ENCODE measurements around the gene SERP1. TPM values are rescaled to one million over a fixed set of nuclear protein-coding genes. Genes with fewer than 3 reads are reported as not detected.
A peak's percentile ranks its signal among the peaks of the same experiment; 100 is the strongest.

Gene SERP1
- total RNA-seq, 4 donors from 2014 or later: 96.9 to 341 (median 275) TPM

GRCh38 chr3:150547045-150547741 is 897 bp upstream of the SERP1 start:
- intact Hi-C loops (cut with DNase I; ENCODE audit: low total_unique reads): loop anchor here (5.0 kb wide), 1 partner anchor 215 kb away; the partner anchor contains the start of gene SIAH2
- 19 to 20% methylated on average over 7 of the region's 7 CpGs for WGBS, 2 donors (ENCODE audit: low coverage in 1 of 2)
- in situ Hi-C loops (cut with MboI; ENCODE audit: low pct_ligation_motif_present in 1 of 4, low pct_unique_long_range_greater_than_20kb in 1 of 4, low sequenced_read_pairs in 3 of 4): loop anchor here in 2 of 4 donors (25.0 kb wide), 2 partner anchors 165 to 315 kb away; partner anchors contain the start of gene ERICH6 (in 1 of the 2)
- H3K36me3 ChIP-seq: peaks cover 0 to 13% (median 1%) of the 10 kb centered on the region in 4 donors
- no peak for DNase-seq
- H3K27ac ChIP-seq: peak overlapping the region; percentile 96 to 100 (median 98)
- H3K9me3 ChIP-seq: no peaks in the 10 kb centered on the region
- H3K4me1 ChIP-seq: peaks cover 20 to 38% (median 27%) of the 10 kb centered on the region in 4 donors
- no peaks in the 10 kb centered on the region for H3K27me3 ChIP-seq
- TF ChIP-seq CTCF (IDR thresholded peaks at IDR 0.05) (no peak), POLR2A (IDR thresholded peaks at IDR 0.05) (no peak), EP300 (IDR thresholded peaks at IDR 0.05; ENCODE audit: low read depth) (no peak), POLR2AphosphoS5 (IDR thresholded peaks at IDR 0.05) (no peak)
- peak overlapping the region; percentile 57 to 91 (median 63) for H3K4me3 ChIP-seq

DNA sequence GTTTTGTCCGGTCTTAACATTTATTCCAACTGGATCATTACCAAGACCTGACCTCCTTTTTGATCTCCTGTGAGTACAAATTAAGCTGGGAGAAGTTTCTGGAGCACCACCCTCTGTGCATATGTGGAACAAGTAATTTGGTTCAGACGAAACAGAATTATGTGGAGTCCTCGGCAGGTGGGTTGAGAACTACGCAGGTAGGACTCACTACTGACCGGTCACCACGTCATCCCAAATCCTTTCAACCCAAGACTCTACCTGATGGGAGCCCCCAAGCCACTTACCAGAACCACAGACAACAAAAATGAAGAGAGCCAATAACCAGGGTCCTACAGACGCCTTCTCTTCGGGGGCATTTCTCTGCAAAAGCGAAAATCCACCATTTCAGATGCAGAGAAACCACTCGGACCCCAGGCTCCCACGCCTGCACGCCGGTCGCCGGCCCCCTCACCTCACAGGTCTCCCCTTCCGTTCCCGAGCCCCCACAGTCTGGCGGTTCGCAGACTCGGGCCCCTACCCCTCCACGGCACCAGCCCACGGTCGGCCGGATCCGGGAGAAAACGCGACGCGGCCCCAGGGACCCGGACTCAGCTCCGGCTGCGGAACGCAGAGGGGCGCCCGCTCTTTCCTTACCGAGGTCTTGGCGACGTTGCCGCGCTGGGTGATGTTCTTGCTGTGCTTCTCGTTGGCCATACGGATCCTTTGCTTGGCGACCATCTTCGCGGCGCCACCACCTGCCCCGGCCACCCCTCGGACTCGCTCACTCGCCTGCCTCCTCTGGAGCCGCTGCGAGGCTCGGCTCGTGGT is 674 bp downstream of the SERP1 start:
- Histone ChIP-seq H3K36me3 (peaks cover 0 to 13% (median 0%) of the 10 kb centered on the region in 4 donors), H3K9me3 (no peaks in the 10 kb centered on the region), H3K27ac (peak overlapping the region; percentile 96 to 100 (median 98)), H3K4me3 (peak overlapping the region; percentile 67 to 94 (median 82)), H3K4me1 (peaks cover 20 to 38% (median 27%) of the 10 kb centered on the region in 4 donors), H3K27me3 (no peaks in the 10 kb centered on the region)
- 0 to 3% methylated on average over 8 to 46 of the region's 54 CpGs for WGBS, 2 donors (ENCODE audit: low coverage in 1 of 2)
- in situ Hi-C loops (cut with MboI; ENCODE audit: low pct_ligation_motif_present in 1 of 4, low pct_unique_long_range_greater_than_20kb in 1 of 4, low sequenced_read_pairs in 3 of 4): loop anchor here in 2 of 4 donors (25.0 kb wide), 2 partner anchors 167 to 317 kb away; partner anchors contain the start of gene ERICH6 (in 1 of the 2)
- intact Hi-C loops (cut with DNase I; ENCODE audit: low total_unique reads): loop anchor here (5.0 kb wide), 1 partner anchor 217 kb away; the partner anchor contains the start of gene SIAH2
- no peak for TF ChIP-seq POLR2A (IDR thresholded peaks at IDR 0.05)
- TF ChIP-seq CTCF (IDR thresholded peaks at IDR 0.05): no peak
- no peak for TF ChIP-seq POLR2AphosphoS5 (IDR thresholded peaks at IDR 0.05)
- no peak for TF ChIP-seq EP300 (IDR thresholded peaks at IDR 0.05; ENCODE audit: low read depth)
- peak; percentile 48 for DNase-seq

- DNase-seq: no peak
- no peaks in the 10 kb centered on the region for H3K27me3 ChIP-seq
- H3K36me3 ChIP-seq: peaks cover 0 to 13% (median 0%) of the 10 kb centered on the region in 4 donors
- in situ Hi-C loops (cut with MboI; ENCODE audit: low pct_ligation_motif_present in 1 of 4, low pct_unique_long_range_greater_than_20kb in 1 of 4, low sequenced_read_pairs in 3 of 4): loop anchor here in 2 of 4 donors (25.0 kb wide), 2 partner anchors 168 to 318 kb away; partner anchors contain the start of gene ERICH6 (in 1 of the 2)
- peak overlapping the region; percentile 67 to 94 (median 82) for H3K4me3 ChIP-seq
- intact Hi-C loops (cut with DNase I; ENCODE audit: low total_unique reads): loop anchor here (5.0 kb wide), 1 partner anchor 218 kb away; the partner anchor contains the start of gene SIAH2
- 0% methylated on average over 1 of the region's 1 CpG for WGBS, 2 donors (ENCODE audit: low coverage in 1 of 2)
- no peaks in the 10 kb centered on the region for H3K9me3 ChIP-seq
- H3K4me1 ChIP-seq: peaks cover 20 to 38% (median 27%) of the 10 kb centered on the region in 4 donors
- TF ChIP-seq POLR2AphosphoS5 (IDR thresholded peaks at IDR 0.05) (no peak), POLR2A (IDR thresholded peaks at IDR 0.05) (no peak)
- peak overlapping the region; percentile 96 to 100 (median 98) for H3K27ac ChIP-seq
These were observed 1.6 kb downstream of the SERP1 start for GRCh38 chr3:150544726-150545125.

GRCh38 chr3:150544041-150544440 is 2.3 kb downstream of the SERP1 start:
- TF ChIP-seq POLR2A (IDR thresholded peaks at IDR 0.05): no peak
- TF ChIP-seq CTCF (IDR thresholded peaks at IDR 0.05): no peak
- TF ChIP-seq EP300 (IDR thresholded peaks at IDR 0.05; ENCODE audit: low read depth): no peak
- TF ChIP-seq POLR2AphosphoS5 (IDR thresholded peaks at IDR 0.05): no peak
- Histone ChIP-seq H3K9me3 (no peaks in the 10 kb centered on the region), H3K4me1 (peaks cover 20 to 38% (median 27%) of the 10 kb centered on the region in 4 donors), H3K36me3 (peaks cover 0 to 13% (median 0%) of the 10 kb centered on the region in 4 donors), H3K27me3 (no peaks in the 10 kb centered on the region), H3K27ac (peak overlapping the region; percentile 96 to 100 (median 98)), H3K4me3 (peak overlapping the region in 1 of 4 donors; percentile 67)
- no peak for DNase-seq
- intact Hi-C loops (cut with DNase I; ENCODE audit: low total_unique reads): no loop called here
- in situ Hi-C loops (cut with MboI; ENCODE audit: low pct_ligation_motif_present in 1 of 4, low pct_unique_long_range_greater_than_20kb in 1 of 4, low sequenced_read_pairs in 3 of 4): loop anchor here in 2 of 4 donors (25.0 kb wide), 2 partner anchors 168 to 318 kb away; partner anchors contain the start of gene ERICH6 (in 1 of the 2)

Data from transverse colon (tissue), 4 donors.